Ishikawa (cell line): ENCODE results near the gene TSPYL4.

ENCODE experiments used
- CEBPB ChIP-seq: IDR thresholded peaks from 2 replicates; pipeline ENCODE4 v1.6.1; 2012
- CREB1 ChIP-seq: IDR thresholded peaks from 2 replicates; pipeline ENCODE4 v1.6.1; 2012; ENCODE audit warnings: low read depth
- EGR1 ChIP-seq: IDR thresholded peaks from 2 replicates; pipeline ENCODE4 v1.6.1; 2012
- EP300 ChIP-seq: IDR thresholded peaks from 2 replicates; pipeline ENCODE4 v1.6.1; 2012; ENCODE audit warnings: borderline replicate concordance
- FOXM1 ChIP-seq: IDR thresholded peaks from 2 replicates; pipeline ENCODE4 v1.6.1; 2012; ENCODE audit warnings: low read depth, borderline replicate concordance
- NFIC ChIP-seq: IDR thresholded peaks from 2 replicates; pipeline ENCODE4 v1.6.1; 2012
- RAD21 ChIP-seq: IDR thresholded peaks from 2 replicates; pipeline ENCODE4 v1.6.1; 2012; ENCODE audit warnings: low read depth
- TAF1 ChIP-seq: IDR thresholded peaks from 2 replicates; pipeline ENCODE4 v1.6.1; 2012; ENCODE audit warnings: low read depth, mild to moderate bottlenecking
- TCF12 ChIP-seq: IDR thresholded peaks from 2 replicates; pipeline ENCODE4 v1.6.1; 2012; ENCODE audit warnings: low read depth
- TEAD4 ChIP-seq: IDR thresholded peaks from 2 replicates; pipeline ENCODE4 v1.6.1; 2012
- YY1 ChIP-seq: IDR thresholded peaks from 2 replicates; pipeline ENCODE4 v1.6.1; 2012; ENCODE audit warnings: low read depth
- ZBTB7A ChIP-seq: IDR thresholded peaks from 2 replicates; pipeline ENCODE4 v1.6.1; 2012; ENCODE audit warnings: low read depth
- TF ChIP-seq, protein P1 (sequence below): IDR thresholded peaks from 2 replicates; pipeline ENCODE4 v1.6.1; 2012
- TF ChIP-seq, protein P2 (sequence below): IDR thresholded peaks from 2 replicates; pipeline ENCODE4 v1.6.1; 2012; ENCODE audit warnings: low read depth, mild to moderate bottlenecking
- TF ChIP-seq, protein P3 (sequence below): IDR thresholded peaks from 2 replicates; pipeline ENCODE4 v1.6.1; 2012

The TSPYL4 gene

DNA sequence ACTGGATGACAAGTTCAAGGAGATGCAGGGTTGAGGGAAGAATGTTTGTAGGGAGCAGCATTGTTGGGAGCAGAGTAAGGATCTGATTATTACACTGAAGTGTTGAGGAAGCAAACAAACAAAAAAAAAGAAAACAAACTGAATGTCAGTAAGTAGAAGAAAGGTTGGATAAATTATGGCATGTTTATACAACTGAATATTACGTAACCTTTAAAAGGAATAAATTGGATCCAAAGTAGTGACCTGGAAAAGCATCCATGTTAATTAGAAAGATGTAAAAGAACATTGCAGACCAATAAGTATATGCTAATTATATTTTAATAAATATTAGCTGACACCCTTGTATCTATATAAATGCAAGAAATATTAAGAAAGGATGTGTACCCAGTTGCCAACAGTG lies 38.7 kb upstream of the TSPYL4 start:
- TF ChIP-seq, protein P1, sequence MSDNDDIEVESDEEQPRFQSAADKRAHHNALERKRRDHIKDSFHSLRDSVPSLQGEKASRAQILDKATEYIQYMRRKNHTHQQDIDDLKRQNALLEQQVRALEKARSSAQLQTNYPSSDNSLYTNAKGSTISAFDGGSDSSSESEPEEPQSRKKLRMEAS = no peak
- no peak for TF ChIP-seq NFIC
- no peak for TF ChIP-seq FOXM1
- TF ChIP-seq EP300 = no peak
- no peak for TF ChIP-seq TEAD4
- TF ChIP-seq ZBTB7A = no peak
- no peak for TF ChIP-seq EGR1
- TF ChIP-seq CREB1 = no peak
- no peak for TF ChIP-seq TCF12
- no peak for TF ChIP-seq TAF1

DNA sequence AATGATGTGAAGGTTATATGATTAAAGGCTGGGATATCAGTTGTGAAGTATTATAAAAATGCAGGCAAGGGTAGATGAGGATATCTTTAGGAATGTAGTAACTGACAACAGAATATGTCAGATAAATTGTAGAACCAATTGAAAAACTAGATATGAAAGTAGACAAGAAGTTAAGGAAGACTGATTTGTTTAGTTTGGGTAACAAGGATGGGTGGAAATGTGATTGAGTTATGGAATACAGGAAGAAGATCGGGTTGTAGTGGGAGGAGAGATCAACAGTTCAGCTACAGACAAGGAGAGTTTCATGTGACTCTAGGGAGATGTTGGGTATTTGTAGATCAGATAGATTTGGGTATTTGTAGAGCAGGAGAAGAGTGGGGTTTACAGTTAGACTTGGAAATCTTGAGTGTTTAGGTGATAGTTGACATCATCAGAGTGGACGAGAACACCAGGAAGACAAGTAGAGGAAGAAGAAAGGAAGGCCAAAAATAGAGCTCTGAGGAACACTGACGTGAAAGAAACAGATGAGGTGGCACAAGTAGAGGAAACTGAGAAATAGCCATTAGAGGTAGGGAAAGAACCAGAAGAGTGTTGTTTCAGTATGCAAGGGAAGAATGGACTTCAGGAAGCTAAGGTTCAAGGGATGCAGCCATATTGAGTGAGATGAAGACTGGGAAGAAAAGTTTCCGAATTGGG lies 38.0 kb upstream of the TSPYL4 start:
- TF ChIP-seq TCF12 = no peak

DNA sequence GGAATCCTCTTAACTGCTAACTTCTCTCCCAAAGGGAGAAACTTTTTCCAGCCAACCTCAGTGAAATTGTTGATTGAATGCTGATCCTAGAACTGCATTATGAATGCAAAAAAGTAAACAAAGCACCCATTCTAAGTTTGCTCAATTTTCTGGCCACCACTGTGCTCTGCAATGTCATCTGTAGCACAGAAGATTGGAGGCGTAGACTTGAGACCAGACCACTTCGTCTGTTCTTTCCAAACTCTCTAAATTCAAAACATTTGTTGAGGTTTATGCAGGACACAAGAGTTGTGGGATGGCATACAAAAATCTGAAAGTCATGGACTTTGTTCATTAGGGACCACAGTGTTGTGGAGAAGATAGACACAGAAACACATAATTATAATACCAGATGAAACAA lies 36.9 kb upstream of the TSPYL4 start:
- TF ChIP-seq YY1 (no peak), CEBPB (no peak), ZBTB7A (no peak), EGR1 (no peak), CREB1 (no peak), TAF1 (no peak), FOXM1 (no peak), TEAD4 (no peak), TCF12 (no peak), NFIC (no peak)
- TF ChIP-seq, protein P1 = no peak
- TF ChIP-seq, protein P2, sequence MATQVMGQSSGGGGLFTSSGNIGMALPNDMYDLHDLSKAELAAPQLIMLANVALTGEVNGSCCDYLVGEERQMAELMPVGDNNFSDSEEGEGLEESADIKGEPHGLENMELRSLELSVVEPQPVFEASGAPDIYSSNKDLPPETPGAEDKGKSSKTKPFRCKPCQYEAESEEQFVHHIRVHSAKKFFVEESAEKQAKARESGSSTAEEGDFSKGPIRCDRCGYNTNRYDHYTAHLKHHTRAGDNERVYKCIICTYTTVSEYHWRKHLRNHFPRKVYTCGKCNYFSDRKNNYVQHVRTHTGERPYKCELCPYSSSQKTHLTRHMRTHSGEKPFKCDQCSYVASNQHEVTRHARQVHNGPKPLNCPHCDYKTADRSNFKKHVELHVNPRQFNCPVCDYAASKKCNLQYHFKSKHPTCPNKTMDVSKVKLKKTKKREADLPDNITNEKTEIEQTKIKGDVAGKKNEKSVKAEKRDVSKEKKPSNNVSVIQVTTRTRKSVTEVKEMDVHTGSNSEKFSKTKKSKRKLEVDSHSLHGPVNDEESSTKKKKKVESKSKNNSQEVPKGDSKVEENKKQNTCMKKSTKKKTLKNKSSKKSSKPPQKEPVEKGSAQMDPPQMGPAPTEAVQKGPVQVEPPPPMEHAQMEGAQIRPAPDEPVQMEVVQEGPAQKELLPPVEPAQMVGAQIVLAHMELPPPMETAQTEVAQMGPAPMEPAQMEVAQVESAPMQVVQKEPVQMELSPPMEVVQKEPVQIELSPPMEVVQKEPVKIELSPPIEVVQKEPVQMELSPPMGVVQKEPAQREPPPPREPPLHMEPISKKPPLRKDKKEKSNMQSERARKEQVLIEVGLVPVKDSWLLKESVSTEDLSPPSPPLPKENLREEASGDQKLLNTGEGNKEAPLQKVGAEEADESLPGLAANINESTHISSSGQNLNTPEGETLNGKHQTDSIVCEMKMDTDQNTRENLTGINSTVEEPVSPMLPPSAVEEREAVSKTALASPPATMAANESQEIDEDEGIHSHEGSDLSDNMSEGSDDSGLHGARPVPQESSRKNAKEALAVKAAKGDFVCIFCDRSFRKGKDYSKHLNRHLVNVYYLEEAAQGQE = no peak

DNA sequence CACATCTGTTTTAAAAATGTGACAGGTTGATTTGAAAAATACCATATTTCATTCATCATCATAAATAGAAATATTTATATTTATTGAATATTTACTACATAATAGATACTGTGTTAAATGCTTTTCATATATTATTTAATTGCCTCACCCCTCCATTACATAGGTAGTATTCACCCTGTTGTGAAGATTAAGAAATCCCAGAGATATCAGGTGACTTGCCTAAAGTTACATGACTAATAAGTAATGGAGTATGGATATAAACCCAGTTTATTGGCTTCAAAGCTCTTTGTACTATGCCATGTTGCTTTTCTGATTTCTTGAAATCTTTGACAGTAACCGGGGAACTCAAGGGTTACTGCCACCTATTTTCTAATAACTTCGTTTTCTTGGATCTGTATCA lies 36.0 kb upstream of the TSPYL4 start:
- TF ChIP-seq EGR1 (no peak), CREB1 (no peak), TAF1 (no peak)
- TF ChIP-seq, protein P1 = no peak

DNA sequence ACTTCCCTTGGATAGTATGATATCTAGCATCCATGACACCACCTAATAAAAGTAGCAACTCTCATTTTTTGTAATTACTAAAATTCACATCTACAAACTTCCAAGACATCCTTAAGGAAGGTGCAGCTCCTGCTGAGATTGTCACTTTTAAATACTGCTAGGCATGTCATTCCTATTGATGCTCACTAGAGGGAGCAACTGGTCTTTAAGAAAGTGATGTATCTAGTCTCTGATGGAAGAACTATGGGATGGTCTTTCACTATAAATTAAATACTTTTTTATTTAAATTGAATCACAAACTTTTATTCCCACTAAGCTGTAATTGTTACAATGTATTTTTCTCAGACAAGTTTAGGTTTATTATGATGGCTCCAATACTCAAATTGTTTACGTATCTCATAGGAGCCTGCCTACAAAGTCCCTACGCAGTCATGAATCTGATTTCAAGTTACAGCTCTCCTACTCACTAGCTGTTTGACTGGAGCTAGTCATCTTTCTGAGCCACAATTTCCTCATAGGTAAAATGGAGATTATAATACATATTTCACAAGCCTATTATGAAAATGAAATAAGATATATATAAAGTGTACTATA lies 33.9 kb upstream of the TSPYL4 start:
- peak; percentile 75 for TF ChIP-seq RAD21
- no peak for TF ChIP-seq FOXM1

DNA sequence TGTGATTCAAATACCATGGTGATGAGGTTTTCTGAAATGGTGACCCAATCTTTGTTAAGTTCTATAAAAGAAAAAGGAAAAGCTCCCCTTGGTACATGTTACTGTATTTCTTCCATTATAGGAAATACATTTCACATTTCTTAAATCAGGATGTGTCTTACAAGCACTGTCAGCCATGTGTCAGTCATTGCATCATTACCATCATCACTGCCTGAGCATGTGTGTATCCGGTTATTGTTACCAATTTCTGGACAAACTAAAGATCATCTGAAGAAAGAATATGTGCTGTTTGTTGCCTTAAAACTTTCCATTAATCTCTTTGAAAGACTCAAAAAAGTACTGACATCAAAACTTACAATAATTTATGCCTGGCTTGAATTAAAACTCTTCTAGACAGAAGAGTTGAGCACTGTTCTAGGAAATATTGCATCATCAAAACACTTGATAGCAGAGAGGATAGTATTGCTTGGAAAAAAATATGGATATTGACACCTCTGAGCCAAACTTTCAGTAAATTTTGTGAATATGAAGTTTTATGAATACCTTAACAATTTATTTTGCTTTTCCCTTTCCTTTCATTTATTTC lies 33.0 kb upstream of the TSPYL4 start:
- TF ChIP-seq, protein P1 = no peak
- TF ChIP-seq, protein P3, sequence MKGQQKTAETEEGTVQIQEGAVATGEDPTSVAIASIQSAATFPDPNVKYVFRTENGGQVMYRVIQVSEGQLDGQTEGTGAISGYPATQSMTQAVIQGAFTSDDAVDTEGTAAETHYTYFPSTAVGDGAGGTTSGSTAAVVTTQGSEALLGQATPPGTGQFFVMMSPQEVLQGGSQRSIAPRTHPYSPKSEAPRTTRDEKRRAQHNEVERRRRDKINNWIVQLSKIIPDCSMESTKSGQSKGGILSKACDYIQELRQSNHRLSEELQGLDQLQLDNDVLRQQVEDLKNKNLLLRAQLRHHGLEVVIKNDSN = no peak
- TF ChIP-seq ZBTB7A (no peak), RAD21 (no peak), FOXM1 (no peak), CREB1 (no peak), EP300 (no peak)

DNA sequence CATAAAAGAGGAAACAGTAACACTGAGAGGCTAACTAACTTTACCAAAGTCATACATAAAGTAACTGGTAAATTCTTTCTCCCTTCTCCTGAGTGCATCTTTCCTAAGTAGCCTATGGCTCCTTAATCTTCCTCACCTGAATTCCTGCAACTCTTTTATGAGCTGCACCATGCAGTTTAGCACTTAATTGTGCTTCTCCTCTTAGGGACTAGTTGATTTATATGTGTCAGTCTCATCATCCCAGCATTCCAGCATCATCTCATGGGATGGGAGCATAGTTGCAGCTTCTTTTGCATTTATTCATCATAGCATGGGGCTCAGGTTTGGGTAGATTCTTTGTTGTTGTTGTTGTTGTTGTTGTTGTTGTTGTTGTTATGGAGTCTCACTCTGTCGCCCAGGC lies 29.3 kb upstream of the TSPYL4 start:
- TF ChIP-seq, protein P1 = no peak
- no peak for TF ChIP-seq FOXM1

DNA sequence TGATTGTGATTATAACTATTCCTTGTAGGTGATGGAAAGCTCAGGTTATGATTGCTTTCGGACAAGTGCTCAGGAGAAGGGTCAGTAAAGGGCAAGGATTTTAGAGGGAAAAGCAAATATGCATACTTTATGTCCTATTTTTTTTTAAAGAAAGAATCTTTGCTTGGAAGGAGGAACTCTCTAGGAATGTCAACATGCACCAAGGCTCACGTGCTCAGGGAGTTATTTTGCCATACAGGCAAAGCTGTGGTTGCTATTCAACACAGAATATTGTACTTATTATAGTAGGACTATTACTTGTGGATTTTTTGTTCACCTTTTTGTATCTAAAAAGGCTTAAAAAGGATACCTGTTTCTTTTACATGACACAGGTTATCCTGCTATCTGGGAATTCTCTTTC lies 28.8 kb upstream of the TSPYL4 start:
- TF ChIP-seq EGR1 (no peak), FOXM1 (no peak), TEAD4 (no peak), YY1 (no peak), EP300 (no peak), NFIC (no peak), TCF12 (no peak), CREB1 (no peak), ZBTB7A (no peak), RAD21 (no peak), CEBPB (no peak), TAF1 (no peak)
- TF ChIP-seq, protein P1 = no peak
- TF ChIP-seq, protein P2 = no peak
- TF ChIP-seq, protein P3 = no peak
